Fibroblast of lung (primary cell): ENCODE measurements around the gene RBX1.

Experiments used
- EZH2 ChIP-seq: IDR thresholded peaks from 2 replicates; pipeline ENCODE4 v1.5.1; 2012; ENCODE audit warnings: low read length, control low read depth, mild to moderate bottlenecking; ENCODE audit errors: missing control alignments
- TF ChIP-seq, protein P1 (sequence below), 2 donors: IDR thresholded peaks in 1 of 2; conservative IDR thresholded peaks in 1 of 2; 1 replicate in 1 of 2; 2 replicates in 1 of 2; pipeline ENCODE4 v1.5.1; 2011 to 2012; ENCODE audit warnings: low read length in 2 of 2, control low read depth in 1 of 2, inconsistent platforms in 1 of 2, low read depth in 1 of 2, mild to moderate bottlenecking in 1 of 2

DNA sequence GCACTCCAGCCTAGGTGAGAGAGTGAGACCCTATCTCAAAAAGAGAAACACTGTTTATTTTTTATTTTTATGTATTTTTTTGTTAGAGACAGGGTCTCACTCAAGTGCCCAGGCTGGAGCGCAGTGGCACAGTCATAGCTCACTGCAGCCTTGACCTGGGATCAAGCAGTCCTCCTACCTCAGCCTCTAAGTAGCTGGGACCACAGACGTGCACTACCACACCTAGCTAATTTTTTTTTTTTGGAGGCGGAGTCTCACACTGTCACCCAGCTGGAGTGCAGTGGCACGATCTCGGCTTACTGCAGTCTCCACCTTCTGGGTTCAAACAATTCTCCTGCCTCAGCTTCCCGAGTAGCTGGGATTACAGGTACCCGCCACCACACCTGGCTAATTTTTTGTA is 6.4 kb downstream of the RBX1 start:
- TF ChIP-seq, protein P1, sequence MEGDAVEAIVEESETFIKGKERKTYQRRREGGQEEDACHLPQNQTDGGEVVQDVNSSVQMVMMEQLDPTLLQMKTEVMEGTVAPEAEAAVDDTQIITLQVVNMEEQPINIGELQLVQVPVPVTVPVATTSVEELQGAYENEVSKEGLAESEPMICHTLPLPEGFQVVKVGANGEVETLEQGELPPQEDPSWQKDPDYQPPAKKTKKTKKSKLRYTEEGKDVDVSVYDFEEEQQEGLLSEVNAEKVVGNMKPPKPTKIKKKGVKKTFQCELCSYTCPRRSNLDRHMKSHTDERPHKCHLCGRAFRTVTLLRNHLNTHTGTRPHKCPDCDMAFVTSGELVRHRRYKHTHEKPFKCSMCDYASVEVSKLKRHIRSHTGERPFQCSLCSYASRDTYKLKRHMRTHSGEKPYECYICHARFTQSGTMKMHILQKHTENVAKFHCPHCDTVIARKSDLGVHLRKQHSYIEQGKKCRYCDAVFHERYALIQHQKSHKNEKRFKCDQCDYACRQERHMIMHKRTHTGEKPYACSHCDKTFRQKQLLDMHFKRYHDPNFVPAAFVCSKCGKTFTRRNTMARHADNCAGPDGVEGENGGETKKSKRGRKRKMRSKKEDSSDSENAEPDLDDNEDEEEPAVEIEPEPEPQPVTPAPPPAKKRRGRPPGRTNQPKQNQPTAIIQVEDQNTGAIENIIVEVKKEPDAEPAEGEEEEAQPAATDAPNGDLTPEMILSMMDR (conservative IDR thresholded peaks at IDR 0.05 in 1 of 2, IDR thresholded peaks at IDR 0.05 in 1 of 2; ENCODE audit: low read depth in 1 of 2, low read length in 2 of 2), result no peak
- no peak for TF ChIP-seq EZH2
